GM21447 (cell line): Measurements from ENCODE around the gene PACSIN2.
"Not testable (repeated sequence)": the region's sequence is repeated elsewhere in the genome, so short reads cannot be mapped to it uniquely, and the experiment has no call there.

ENCODE experiments used
- ATAC-seq: cut with Tn5 transposase; IDR thresholded peaks from one replicate; pipeline ENCODE4 v1.9.1; 2021; ENCODE audit not compliant: unreplicated experiment

PACSIN2 gene

GRCh38 chr22:43011079-43011478 is 3.9 kb downstream of the PACSIN2 start:
- no peak for ATAC-seq

GRCh38 chr22:43009444-43009843 is 5.5 kb downstream of the PACSIN2 start:
- no peak for ATAC-seq

- ATAC-seq = no peak
Measured at GRCh38 chr22:43008921-43009320, 6.0 kb downstream of the PACSIN2 start.

- ATAC-seq = no peak
Measured at GRCh38 chr22:43008509-43008908, 6.4 kb downstream of the PACSIN2 start.

GRCh38 chr22:43007519-43008102 is 7.3 kb downstream of the PACSIN2 start:
- ATAC-seq = no peak

- no peak for ATAC-seq
Measured at GRCh38 chr22:43006753-43007152, 8.2 kb downstream of the PACSIN2 start.

- ATAC-seq = no peak
Measured at GRCh38 chr22:43006016-43006505, 8.9 kb downstream of the PACSIN2 start.

- no peak for ATAC-seq
Measured at GRCh38 chr22:43005106-43005505, 9.8 kb downstream of the PACSIN2 start.

GRCh38 chr22:43004362-43005035 is 10.4 kb downstream of the PACSIN2 start:
- ATAC-seq = no peak

GRCh38 chr22:43002202-43002586 is 12.8 kb downstream of the PACSIN2 start:
- no peak for ATAC-seq

- no peak for ATAC-seq
Measured at GRCh38 chr22:43001271-43002201, 13.4 kb downstream of the PACSIN2 start.

GRCh38 chr22:43000441-43001175 is 14.3 kb downstream of the PACSIN2 start:
- no peak for ATAC-seq

- ATAC-seq = no peak
Measured at GRCh38 chr22:42997582-42998090, 17.3 kb downstream of the PACSIN2 start.

- no peak for ATAC-seq
Measured at GRCh38 chr22:42996646-42997365, 18.1 kb downstream of the PACSIN2 start.

GRCh38 chr22:42995654-42996053 is 19.3 kb downstream of the PACSIN2 start:
- ATAC-seq = not testable (repeated sequence)

- no peak for ATAC-seq
Measured at GRCh38 chr22:42994917-42995562, 19.9 kb downstream of the PACSIN2 start.

GRCh38 chr22:42994276-42994916 is 20.6 kb downstream of the PACSIN2 start:
- no peak for ATAC-seq

- no peak for ATAC-seq
Measured at GRCh38 chr22:42993651-42994275, 21.2 kb downstream of the PACSIN2 start.
